ENCODE data around the gene STPG2.

GRCh38 chr4:97994765-97995465 lies 148.4 kb downstream of the STPG2 start:
- TF ChIP-seq CTCF (IDR thresholded peaks at IDR 0.05) (no peak), POLR2A (IDR thresholded peaks at IDR 0.05) (no peak)
